Fibroblast of lung (primary cell): Measurements from ENCODE around the gene NDFIP2.

ENCODE experiments used
- CTCF ChIP-seq, 2 donors: IDR thresholded peaks in 1 of 2; conservative IDR thresholded peaks in 1 of 2; 1 replicate in 1 of 2; 2 replicates in 1 of 2; pipeline ENCODE4 v1.5.1; 2011 to 2012; ENCODE audit warnings: low read length in 2 of 2, control low read depth in 1 of 2, inconsistent platforms in 1 of 2, low read depth in 1 of 2, mild to moderate bottlenecking in 1 of 2
- EZH2 ChIP-seq: IDR thresholded peaks from 2 replicates; pipeline ENCODE4 v1.5.1; 2012; ENCODE audit warnings: low read length, control low read depth, mild to moderate bottlenecking; ENCODE audit errors: missing control alignments

DNA sequence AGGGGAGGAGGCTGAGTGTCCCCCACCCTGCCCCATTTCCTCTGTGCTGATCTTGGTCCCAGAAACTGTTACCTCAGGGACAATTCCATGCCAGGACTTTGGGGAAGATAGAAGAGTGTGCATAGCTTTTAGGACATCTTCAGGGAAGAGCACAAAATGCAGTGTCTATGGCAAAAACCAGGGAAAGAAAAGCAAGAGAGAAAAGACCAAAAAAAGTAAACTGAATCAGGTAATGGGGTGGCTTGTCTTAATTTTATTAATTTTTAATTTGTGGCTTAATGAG, 109.4 kb downstream of the NDFIP2 start:
- TF ChIP-seq CTCF (conservative IDR thresholded peaks at IDR 0.05 in 1 of 2, IDR thresholded peaks at IDR 0.05 in 1 of 2; ENCODE audit: low read depth in 1 of 2, low read length in 2 of 2) (no peak), EZH2 (no peak)
